Dendritic cell treated with granulocyte-macrophage colony-stimulating factor and Interleukin-4, amounts not matched to agents 40 ng/mL and 50 ng/mL, for 4 days (primary cell): Measurements from ENCODE around the gene ELN.
"Not testable (repeated sequence)": the region's sequence is repeated elsewhere in the genome, so short reads cannot be mapped to it uniquely, and the experiment has no call there.

ENCODE experiments used
- H3K27ac Mint-ChIP-seq: one replicate; pipeline ENCODE4 v1.8.0; 2022; ENCODE audit warnings: mild to moderate bottlenecking, mixed read lengths
- H3K27me3 Mint-ChIP-seq: one replicate; pipeline ENCODE4 v1.8.0; 2022; ENCODE audit warnings: mild to moderate bottlenecking, mixed read lengths
- H3K36me3 Mint-ChIP-seq: one replicate; pipeline ENCODE4 v1.8.0; 2022; ENCODE audit warnings: low read depth, mixed read lengths
- H3K4me1 Mint-ChIP-seq: one replicate; pipeline ENCODE4 v1.8.0; 2022; ENCODE audit warnings: low read depth, mixed read lengths
- H3K4me3 Mint-ChIP-seq: one replicate; pipeline ENCODE4 v1.8.0; 2022; ENCODE audit warnings: mild to moderate bottlenecking, moderate library complexity, mixed read lengths
- H3K9me3 Mint-ChIP-seq: one replicate; pipeline ENCODE4 v1.8.0; 2022; ENCODE audit warnings: mixed read lengths
- intact Hi-C: fragments of 100-400 bp; cut with micrococcal nuclease; formaldehyde crosslinking; loops from one replicate; pipeline ENCODE4 v1.15.0; 2022

Gene ELN

GRCh38 chr7:74027683-74028320 is at the start of gene ELN:
ELN (plus strand) TSS chr7:74028173; CDS start chr7:74028188, 15 bp downstream.
- H3K27ac Mint-ChIP-seq: no peak within 1 kb of the TSS
- intact Hi-C loops: loop anchor here (10.0 kb wide), 1 partner anchor 233 kb away; no protein-coding TSS in a partner anchor

GRCh38 chr7:73978661-73979563 is 49.1 kb upstream of the ELN start:
- no peaks in the 10 kb centered on the region for H3K36me3 Mint-ChIP-seq
- no peaks in the 10 kb centered on the region for H3K9me3 Mint-ChIP-seq
- H3K4me3 Mint-ChIP-seq: peak overlapping the region; percentile 7
- peaks cover 24% of the 10 kb centered on the region for H3K27me3 Mint-ChIP-seq
- H3K27ac Mint-ChIP-seq: peak overlapping the region; percentile 79
- intact Hi-C loops: no loop called here
- peaks cover 33% of the 10 kb centered on the region for H3K4me1 Mint-ChIP-seq

More at GRCh38 chr7:74027683-74028320, at the start of gene ELN:
- H3K36me3 Mint-ChIP-seq: no peaks in the 10 kb centered on the region
- H3K4me3 Mint-ChIP-seq: no peak within 1 kb of the TSS
- H3K9me3 Mint-ChIP-seq: no peaks in the 10 kb centered on the region
- peaks cover 15% of the 10 kb centered on the region for H3K4me1 Mint-ChIP-seq
- peaks cover 90% of the 10 kb centered on the region for H3K27me3 Mint-ChIP-seq

- H3K4me3 Mint-ChIP-seq, H3K9me3 Mint-ChIP-seq, H3K36me3 Mint-ChIP-seq, intact Hi-C loops: not testable (repeated sequence)
- peak overlapping the region; percentile 79 for H3K27ac Mint-ChIP-seq
- H3K4me1 Mint-ChIP-seq: peaks cover 33% of the 10 kb centered on the region
- H3K27me3 Mint-ChIP-seq: peaks cover 22% of the 10 kb centered on the region
Observed at GRCh38 chr7:73979656-73980055, 48.3 kb upstream of the ELN start.

- Mint-ChIP-seq H3K9me3 (no peaks in the 10 kb centered on the region), H3K4me1 (peaks cover 33% of the 10 kb centered on the region), H3K4me3 (no peak overlapping the region), H3K27ac (peak overlapping the region; percentile 49), H3K36me3 (no peaks in the 10 kb centered on the region), H3K27me3 (peaks cover 25% of the 10 kb centered on the region)
- intact Hi-C loops: no loop called here
Observed at GRCh38 chr7:73980206-73980605, 47.8 kb upstream of the ELN start.

GRCh38 chr7:73981933-73982332 is 46.0 kb upstream of the ELN start:
- H3K4me1 Mint-ChIP-seq: peaks cover 33% of the 10 kb centered on the region
- H3K4me3 Mint-ChIP-seq: no peak overlapping the region
- no peak overlapping the region for H3K27ac Mint-ChIP-seq
- H3K9me3 Mint-ChIP-seq: no peaks in the 10 kb centered on the region
- no peaks in the 10 kb centered on the region for H3K36me3 Mint-ChIP-seq
- H3K27me3 Mint-ChIP-seq: peaks cover 22% of the 10 kb centered on the region
- intact Hi-C loops: no loop called here

GRCh38 chr7:73983437-73984164 is 44.4 kb upstream of the ELN start:
- no peaks in the 10 kb centered on the region for H3K36me3 Mint-ChIP-seq
- peaks cover 21% of the 10 kb centered on the region for H3K4me1 Mint-ChIP-seq
- no peak overlapping the region for H3K27ac Mint-ChIP-seq
- H3K27me3 Mint-ChIP-seq: peaks cover 14% of the 10 kb centered on the region
- intact Hi-C loops: no loop called here
- no peaks in the 10 kb centered on the region for H3K9me3 Mint-ChIP-seq
- H3K4me3 Mint-ChIP-seq: no peak overlapping the region

GRCh38 chr7:73984481-73985205 is 43.3 kb upstream of the ELN start:
- peaks cover 12% of the 10 kb centered on the region for H3K4me1 Mint-ChIP-seq
- H3K9me3 Mint-ChIP-seq: no peaks in the 10 kb centered on the region
- no peak overlapping the region for H3K4me3 Mint-ChIP-seq
- no peak overlapping the region for H3K27ac Mint-ChIP-seq
- H3K36me3 Mint-ChIP-seq: no peaks in the 10 kb centered on the region
- intact Hi-C loops: no loop called here
- peaks cover 10% of the 10 kb centered on the region for H3K27me3 Mint-ChIP-seq

- Mint-ChIP-seq H3K4me1 (peaks cover 5% of the 10 kb centered on the region), H3K27me3 (peaks cover 15% of the 10 kb centered on the region)
- intact Hi-C loops: no loop called here
Observed at GRCh38 chr7:73985737-73986141, 42.2 kb upstream of the ELN start.

GRCh38 chr7:73986158-73986631 is 41.8 kb upstream of the ELN start:
- no peak overlapping the region for H3K4me3 Mint-ChIP-seq
- peaks cover 2% of the 10 kb centered on the region for H3K4me1 Mint-ChIP-seq
- H3K9me3 Mint-ChIP-seq: no peaks in the 10 kb centered on the region
- no peaks in the 10 kb centered on the region for H3K36me3 Mint-ChIP-seq
- no peak overlapping the region for H3K27ac Mint-ChIP-seq
- intact Hi-C loops: no loop called here
- peaks cover 15% of the 10 kb centered on the region for H3K27me3 Mint-ChIP-seq

More at GRCh38 chr7:73985737-73986141, 42.2 kb upstream of the ELN start:
- H3K9me3 Mint-ChIP-seq: no peaks in the 10 kb centered on the region
- H3K36me3 Mint-ChIP-seq: no peaks in the 10 kb centered on the region
- no peak overlapping the region for H3K4me3 Mint-ChIP-seq
- no peak overlapping the region for H3K27ac Mint-ChIP-seq

- H3K27me3 Mint-ChIP-seq: peaks cover 11% of the 10 kb centered on the region
- intact Hi-C loops: no loop called here
- H3K4me1 Mint-ChIP-seq: no peaks in the 10 kb centered on the region
- H3K4me3 Mint-ChIP-seq: no peak overlapping the region
- no peaks in the 10 kb centered on the region for H3K36me3 Mint-ChIP-seq
- H3K27ac Mint-ChIP-seq: no peak overlapping the region
- H3K9me3 Mint-ChIP-seq: no peaks in the 10 kb centered on the region
Observed at GRCh38 chr7:73987298-73987697, 40.7 kb upstream of the ELN start.

- H3K27me3 Mint-ChIP-seq: peaks cover 10% of the 10 kb centered on the region
- no peak overlapping the region for H3K27ac Mint-ChIP-seq
- no peak overlapping the region for H3K4me3 Mint-ChIP-seq
- intact Hi-C loops: no loop called here
- no peaks in the 10 kb centered on the region for H3K36me3 Mint-ChIP-seq
- no peaks in the 10 kb centered on the region for H3K9me3 Mint-ChIP-seq
- H3K4me1 Mint-ChIP-seq: no peaks in the 10 kb centered on the region
Observed at GRCh38 chr7:73988197-73988596, 39.8 kb upstream of the ELN start.

GRCh38 chr7:73991522-73992100 is 36.4 kb upstream of the ELN start:
- H3K36me3 Mint-ChIP-seq: no peaks in the 10 kb centered on the region
- no peaks in the 10 kb centered on the region for H3K4me1 Mint-ChIP-seq
- intact Hi-C loops: no loop called here
- no peak overlapping the region for H3K27ac Mint-ChIP-seq
- no peak overlapping the region for H3K4me3 Mint-ChIP-seq
- peaks cover 14% of the 10 kb centered on the region for H3K27me3 Mint-ChIP-seq
- peaks cover 22% of the 10 kb centered on the region for H3K9me3 Mint-ChIP-seq

- Mint-ChIP-seq H3K27ac (no peak overlapping the region), H3K4me3 (no peak overlapping the region), H3K27me3 (peaks cover 17% of the 10 kb centered on the region), H3K4me1 (peaks cover 3% of the 10 kb centered on the region), H3K9me3 (peaks cover 22% of the 10 kb centered on the region), H3K36me3 (no peaks in the 10 kb centered on the region)
- intact Hi-C loops: no loop called here
Observed at GRCh38 chr7:73992101-73992562, 35.8 kb upstream of the ELN start.
